ENCODE results near the gene CEP85L. TPM values are rescaled to one million over a fixed set of nuclear protein-coding genes. Genes with fewer than 3 reads are reported as not detected.

The CEP85L gene
- total RNA-seq, 1 experiment from 2014 or later: 4.9 TPM

DNA sequence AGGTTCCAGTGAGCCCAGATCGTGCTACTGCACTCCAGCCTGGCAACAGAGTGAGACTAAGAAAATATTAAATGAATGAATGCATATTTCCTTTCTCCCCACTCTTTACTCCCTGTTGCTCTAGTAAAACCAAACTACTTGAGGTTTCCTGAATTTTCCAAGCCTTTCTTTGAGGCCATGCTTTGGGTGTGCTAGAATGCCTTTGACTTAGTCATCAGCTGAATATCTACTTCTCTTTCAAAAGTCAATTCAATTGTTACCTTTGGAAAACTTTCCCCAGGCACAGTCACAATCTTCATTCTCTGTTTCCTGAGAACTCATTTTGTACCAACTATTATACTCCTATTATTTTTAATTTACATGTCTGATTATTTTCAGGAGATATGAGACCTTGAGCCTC lies 27.5 kb upstream of the CEP85L start:
- intact Hi-C loops (cut with micrococcal nuclease): no loop called here
- no peaks in the 10 kb centered on the region for H4K20me1 ChIP-seq (ENCODE audit: insufficient read depth)
- no peaks in the 10 kb centered on the region for H3K9me3 ChIP-seq (ENCODE audit: control insufficient read depth in 1 of 2, insufficient read depth in 1 of 2, low read depth in 1 of 2, low read length in 2 of 2)
- POLR2A ChIA-PET: no interaction called here
- no peak for TF ChIP-seq SRF (IDR thresholded peaks at IDR 0.05; ENCODE audit: low read depth)
- no peak for TF ChIP-seq EGR1 (IDR thresholded peaks at IDR 0.05; ENCODE audit: low read depth)
- TF ChIP-seq POLR2AphosphoS5 (IDR thresholded peaks at IDR 0.05; ENCODE audit: low read depth, low read length): no peak
- no peak for TF ChIP-seq TCF7L2 (IDR thresholded peaks at IDR 0.05; ENCODE audit: borderline replicate concordance, extremely low read depth, insufficient read depth, insufficient read length)
- TF ChIP-seq SP1 (IDR thresholded peaks at IDR 0.05; ENCODE audit: low read depth): no peak
- TF ChIP-seq, protein P1, sequence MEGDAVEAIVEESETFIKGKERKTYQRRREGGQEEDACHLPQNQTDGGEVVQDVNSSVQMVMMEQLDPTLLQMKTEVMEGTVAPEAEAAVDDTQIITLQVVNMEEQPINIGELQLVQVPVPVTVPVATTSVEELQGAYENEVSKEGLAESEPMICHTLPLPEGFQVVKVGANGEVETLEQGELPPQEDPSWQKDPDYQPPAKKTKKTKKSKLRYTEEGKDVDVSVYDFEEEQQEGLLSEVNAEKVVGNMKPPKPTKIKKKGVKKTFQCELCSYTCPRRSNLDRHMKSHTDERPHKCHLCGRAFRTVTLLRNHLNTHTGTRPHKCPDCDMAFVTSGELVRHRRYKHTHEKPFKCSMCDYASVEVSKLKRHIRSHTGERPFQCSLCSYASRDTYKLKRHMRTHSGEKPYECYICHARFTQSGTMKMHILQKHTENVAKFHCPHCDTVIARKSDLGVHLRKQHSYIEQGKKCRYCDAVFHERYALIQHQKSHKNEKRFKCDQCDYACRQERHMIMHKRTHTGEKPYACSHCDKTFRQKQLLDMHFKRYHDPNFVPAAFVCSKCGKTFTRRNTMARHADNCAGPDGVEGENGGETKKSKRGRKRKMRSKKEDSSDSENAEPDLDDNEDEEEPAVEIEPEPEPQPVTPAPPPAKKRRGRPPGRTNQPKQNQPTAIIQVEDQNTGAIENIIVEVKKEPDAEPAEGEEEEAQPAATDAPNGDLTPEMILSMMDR (IDR thresholded peaks at IDR 0.05 in 2 of 3, conservative IDR thresholded peaks at IDR 0.05 in 1 of 3; ENCODE audit: borderline replicate concordance in 1 of 3, insufficient read depth in 1 of 3, low read depth in 2 of 3, low read length in 2 of 3): no peak
- no peak for TF ChIP-seq RAD21 (IDR thresholded peaks at IDR 0.05; ENCODE audit: low read depth)
- TF ChIP-seq, protein P2, sequence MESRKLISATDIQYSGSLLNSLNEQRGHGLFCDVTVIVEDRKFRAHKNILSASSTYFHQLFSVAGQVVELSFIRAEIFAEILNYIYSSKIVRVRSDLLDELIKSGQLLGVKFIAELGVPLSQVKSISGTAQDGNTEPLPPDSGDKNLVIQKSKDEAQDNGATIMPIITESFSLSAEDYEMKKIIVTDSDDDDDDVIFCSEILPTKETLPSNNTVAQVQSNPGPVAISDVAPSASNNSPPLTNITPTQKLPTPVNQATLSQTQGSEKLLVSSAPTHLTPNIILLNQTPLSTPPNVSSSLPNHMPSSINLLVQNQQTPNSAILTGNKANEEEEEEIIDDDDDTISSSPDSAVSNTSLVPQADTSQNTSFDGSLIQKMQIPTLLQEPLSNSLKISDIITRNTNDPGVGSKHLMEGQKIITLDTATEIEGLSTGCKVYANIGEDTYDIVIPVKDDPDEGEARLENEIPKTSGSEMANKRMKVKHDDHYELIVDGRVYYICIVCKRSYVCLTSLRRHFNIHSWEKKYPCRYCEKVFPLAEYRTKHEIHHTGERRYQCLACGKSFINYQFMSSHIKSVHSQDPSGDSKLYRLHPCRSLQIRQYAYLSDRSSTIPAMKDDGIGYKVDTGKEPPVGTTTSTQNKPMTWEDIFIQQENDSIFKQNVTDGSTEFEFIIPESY (IDR thresholded peaks at IDR 0.05; ENCODE audit: extremely low read depth, insufficient replicate concordance, low read length): no peak
- no peak for TF ChIP-seq POLR2A (IDR thresholded peaks at IDR 0.05; ENCODE audit: borderline replicate concordance, extremely low read depth, insufficient read depth, insufficient read length)
- TF ChIP-seq, protein P3, sequence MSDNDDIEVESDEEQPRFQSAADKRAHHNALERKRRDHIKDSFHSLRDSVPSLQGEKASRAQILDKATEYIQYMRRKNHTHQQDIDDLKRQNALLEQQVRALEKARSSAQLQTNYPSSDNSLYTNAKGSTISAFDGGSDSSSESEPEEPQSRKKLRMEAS (IDR thresholded peaks at IDR 0.05): no peak
- H3K36me3 ChIP-seq (ENCODE audit: control insufficient read depth in 1 of 2, insufficient read depth in 2 of 2, low read length in 2 of 2): no peaks in the 10 kb centered on the region
- CTCF ChIA-PET: no interaction called here
- no peak for ATAC-seq
- no peak overlapping the region for H3K9ac ChIP-seq (ENCODE audit: low read length)
- H2AFZ ChIP-seq (ENCODE audit: low read depth, low read length, poor library complexity, severe bottlenecking): no peak overlapping the region
- H3K4me3 ChIP-seq (replicated peaks in 1 of 2; ENCODE audit: low read depth in 1 of 2, low read length in 2 of 2): no peak overlapping the region
- no peak overlapping the region for H3K27ac ChIP-seq (ENCODE audit: low read depth, low read length)
- H3K27me3 ChIP-seq (ENCODE audit: insufficient read depth, low read length): no peaks in the 10 kb centered on the region
- H3K9me2 ChIP-seq (ENCODE audit: insufficient read depth): no peaks in the 10 kb centered on the region
- no peak overlapping the region for H3K4me2 ChIP-seq (ENCODE audit: low read length)
- BruUV-seq (replicated peaks): no TSS peak
- H3K79me2 ChIP-seq (ENCODE audit: insufficient read depth, low read length): no peaks in the 10 kb centered on the region
- peaks cover 0 to 7% of the 10 kb centered on the region in 2 experiments; a peak in 1 of 4 replicates for H3K4me1 ChIP-seq (ENCODE audit: control insufficient read depth in 1 of 2, insufficient read depth in 2 of 2, low read length in 2 of 2)
- RAD21 ChIA-PET (ENCODE audit: low non-redundant PET in 1 of 2, low total read pairs in 2 of 2, uncharacterized antibody in 2 of 2, unreplicated experiment in 2 of 2): no interaction called here
- DNase-seq (ENCODE audit: low read depth, low spot score): no peak

Measured in HCT116 (cell line).